ENCODE results near the gene MMP15.

The MMP15 gene

DNA sequence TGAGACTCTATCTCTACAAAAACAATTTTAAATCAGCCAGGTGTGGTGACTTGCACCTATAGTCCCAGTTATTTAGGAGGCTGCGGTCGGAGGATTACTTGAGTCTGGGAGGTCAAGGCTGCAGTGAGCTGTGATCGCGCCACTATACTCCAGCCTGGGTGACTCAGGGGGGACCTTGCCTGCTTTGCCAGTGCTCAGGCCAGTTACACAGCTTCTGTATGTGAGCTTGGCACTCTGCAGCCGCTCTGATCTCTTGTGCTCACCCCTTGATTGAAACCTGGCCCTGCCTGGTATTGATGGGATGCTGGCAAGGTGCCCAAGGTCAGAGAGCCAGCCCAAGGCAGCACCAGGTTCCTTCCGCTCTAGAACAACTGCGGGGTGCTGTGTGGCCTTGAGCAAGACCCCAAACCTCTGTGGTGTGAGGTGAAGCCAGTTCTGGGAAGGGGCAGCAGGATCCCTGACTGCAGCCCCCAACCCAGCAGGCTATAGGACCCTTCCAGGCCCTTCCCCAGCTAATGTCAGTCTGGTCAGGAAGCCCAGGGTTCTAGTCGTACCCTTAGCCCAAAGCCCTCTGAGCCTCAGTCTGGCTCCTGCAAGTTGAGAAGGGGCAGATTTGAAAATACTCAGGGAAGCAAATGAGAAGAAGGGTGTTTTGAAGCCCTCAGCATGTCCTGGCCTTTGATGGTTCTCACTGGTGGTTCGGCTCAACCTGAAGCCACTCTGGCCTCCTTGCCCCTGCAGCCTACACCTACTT lies 18.9 kb downstream of the MMP15 start:
- Histone ChIP-seq H3K9ac (ENCODE audit: low read length) (no peak overlapping the region), H3K36me3 (replicated peaks; ENCODE audit: low read depth, low read length) (no peaks in the 10 kb centered on the region), H4K20me1 (ENCODE audit: insufficient read depth, low read length) (no peaks in the 10 kb centered on the region), H3K9me3 (ENCODE audit: insufficient read depth, low read length) (no peaks in the 10 kb centered on the region), H3K4me1 (ENCODE audit: low read length) (no peaks in the 10 kb centered on the region), H3K4me3 (ENCODE audit: low read length) (no peak overlapping the region), H3K27me3 (ENCODE audit: low read depth, low read length) (no peaks in the 10 kb centered on the region), H3K4me2 (ENCODE audit: low read length) (no peak overlapping the region), H3K79me2 (ENCODE audit: low read length) (no peaks in the 10 kb centered on the region), H2AFZ (ENCODE audit: low read depth, low read length) (no peak overlapping the region), H3K27ac (ENCODE audit: low read length) (no peak overlapping the region)
- no peak for TF ChIP-seq EZH2phosphoT487 (IDR thresholded peaks at IDR 0.05; ENCODE audit: low read depth)

- H3K4me1 ChIP-seq (ENCODE audit: low read length), result no peaks in the 10 kb centered on the region
- H3K27ac ChIP-seq (ENCODE audit: low read length), result no peak overlapping the region
- H3K79me2 ChIP-seq (ENCODE audit: low read length), result no peaks in the 10 kb centered on the region
- H4K20me1 ChIP-seq (ENCODE audit: insufficient read depth, low read length), result no peaks in the 10 kb centered on the region
- no peak overlapping the region for H3K4me2 ChIP-seq (ENCODE audit: low read length)
- H3K9me3 ChIP-seq (ENCODE audit: insufficient read depth, low read length), result no peaks in the 10 kb centered on the region
- H3K4me3 ChIP-seq (ENCODE audit: low read length), result no peak overlapping the region
- no peak overlapping the region for H2AFZ ChIP-seq (ENCODE audit: low read depth, low read length)
- no peaks in the 10 kb centered on the region for H3K36me3 ChIP-seq (replicated peaks; ENCODE audit: low read depth, low read length)
- H3K27me3 ChIP-seq (ENCODE audit: low read depth, low read length), result no peaks in the 10 kb centered on the region
- no peak for TF ChIP-seq EZH2phosphoT487 (IDR thresholded peaks at IDR 0.05; ENCODE audit: low read depth)
- no peak for TF ChIP-seq CTCF (IDR thresholded peaks at IDR 0.05; ENCODE audit: low read depth, low read length)
- H3K9ac ChIP-seq (ENCODE audit: low read length), result no peak overlapping the region
These were observed 19.5 kb downstream of the MMP15 start for GRCh38 chr16:58045096-58045495.

GRCh38 chr16:58046054-58046881 lies 20.7 kb downstream of the MMP15 start:
- no peaks in the 10 kb centered on the region for H3K4me1 ChIP-seq (ENCODE audit: low read length)
- TF ChIP-seq CTCF (IDR thresholded peaks at IDR 0.05; ENCODE audit: low read depth, low read length), result no peak
- no peaks in the 10 kb centered on the region for H4K20me1 ChIP-seq (ENCODE audit: insufficient read depth, low read length)
- H3K4me3 ChIP-seq (ENCODE audit: low read length), result no peak overlapping the region
- no peaks in the 10 kb centered on the region for H3K9me3 ChIP-seq (ENCODE audit: insufficient read depth, low read length)
- H3K27me3 ChIP-seq (ENCODE audit: low read depth, low read length), result no peaks in the 10 kb centered on the region
- H3K4me2 ChIP-seq (ENCODE audit: low read length), result no peak overlapping the region
- no peaks in the 10 kb centered on the region for H3K36me3 ChIP-seq (replicated peaks; ENCODE audit: low read depth, low read length)
- no peak overlapping the region for H3K9ac ChIP-seq (ENCODE audit: low read length)
- no peak overlapping the region for H2AFZ ChIP-seq (ENCODE audit: low read depth, low read length)
- H3K79me2 ChIP-seq (ENCODE audit: low read length), result no peaks in the 10 kb centered on the region
- no peak overlapping the region for H3K27ac ChIP-seq (ENCODE audit: low read length)

DNA sequence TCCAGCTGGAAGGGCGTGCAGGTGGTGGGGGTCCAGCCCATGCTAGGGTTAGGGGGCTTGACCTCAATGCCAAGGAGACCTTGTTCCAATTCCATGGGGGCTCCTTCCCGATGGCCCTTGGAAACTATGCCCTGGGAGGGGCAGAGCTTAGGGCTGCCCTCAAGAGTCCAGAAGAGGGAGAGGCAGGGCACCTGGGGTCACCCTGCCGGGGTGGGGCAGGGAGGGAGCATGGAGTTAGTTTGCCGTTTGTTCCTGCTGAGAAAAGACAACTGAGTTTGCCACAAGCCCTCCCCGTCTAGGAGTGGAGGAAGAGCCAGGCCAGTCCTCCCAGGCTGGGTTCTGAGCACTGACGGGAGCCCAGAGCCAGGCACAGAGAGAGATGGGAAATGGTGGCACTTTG lies 21.4 kb downstream of the MMP15 start:
- Histone ChIP-seq H3K27ac (ENCODE audit: low read length) (no peak overlapping the region), H2AFZ (ENCODE audit: low read depth, low read length) (no peak overlapping the region), H3K4me1 (ENCODE audit: low read length) (no peaks in the 10 kb centered on the region), H3K4me2 (ENCODE audit: low read length) (no peak overlapping the region), H3K9ac (ENCODE audit: low read length) (no peak overlapping the region), H3K79me2 (ENCODE audit: low read length) (no peaks in the 10 kb centered on the region), H3K36me3 (replicated peaks; ENCODE audit: low read depth, low read length) (no peaks in the 10 kb centered on the region), H4K20me1 (ENCODE audit: insufficient read depth, low read length) (no peaks in the 10 kb centered on the region), H3K9me3 (ENCODE audit: insufficient read depth, low read length) (no peaks in the 10 kb centered on the region), H3K27me3 (ENCODE audit: low read depth, low read length) (no peaks in the 10 kb centered on the region), H3K4me3 (ENCODE audit: low read length) (no peak overlapping the region)
- TF ChIP-seq EZH2phosphoT487 (IDR thresholded peaks at IDR 0.05; ENCODE audit: low read depth), result no peak
- no peak for TF ChIP-seq CTCF (IDR thresholded peaks at IDR 0.05; ENCODE audit: low read depth, low read length)
